Measurements from ENCODE around the gene TXN2. TPM values are rescaled to one million over a fixed set of nuclear protein-coding genes. Genes with fewer than 3 reads are reported as not detected.
"Not testable (repeated sequence)": the region's sequence is repeated elsewhere in the genome, so short reads cannot be mapped to it uniquely, and the experiment has no call there.

Gene TXN2
- total and polyA plus RNA-seq, 3 experiments from 2014 or later = 122 to 127 (median 126) TPM

DNA sequence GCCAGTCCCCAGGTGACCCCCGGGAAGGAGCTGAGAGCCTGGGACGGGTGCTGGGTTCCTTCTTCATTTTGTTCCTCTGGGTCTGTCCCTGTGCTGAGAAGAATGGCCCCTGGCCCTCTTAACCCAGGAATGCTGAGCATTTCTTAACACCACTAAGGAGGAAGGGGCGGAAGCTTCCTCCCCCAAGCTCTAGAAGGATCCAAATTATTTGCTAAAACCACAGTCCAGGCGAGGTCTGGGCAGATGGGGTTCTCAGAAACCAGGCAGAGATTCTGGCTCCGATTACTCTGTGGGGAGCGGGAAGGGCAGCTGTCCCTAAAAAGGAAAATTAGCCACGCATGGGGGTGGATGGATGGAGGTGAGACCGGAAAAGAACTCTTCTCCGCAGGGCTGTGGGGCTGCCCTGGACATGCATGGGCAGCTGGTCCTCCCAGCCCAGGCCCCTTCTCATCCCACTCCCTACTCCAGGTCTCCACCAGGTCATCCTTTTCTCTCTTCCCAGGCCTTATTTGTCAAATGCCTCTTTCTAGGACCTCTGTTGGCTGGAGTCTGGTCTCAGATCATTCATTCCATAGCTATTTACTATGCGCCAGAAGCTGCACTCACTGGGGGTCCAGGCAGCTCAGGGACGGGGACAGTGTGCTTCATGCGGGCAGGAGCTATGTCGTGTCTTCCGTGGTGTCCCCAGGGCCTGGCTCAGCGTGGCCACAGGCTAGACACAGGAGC is 48.7 kb downstream of the TXN2 start:
- CTCF ChIA-PET = interaction anchor here (0.9 kb wide), 1 partner anchor 17 kb away, joined by 3 read pairs; no protein-coding TSS in a partner anchor
- POLR2A ChIA-PET = interaction anchor here (1.2 kb wide), 1 partner anchor 27 kb away, joined by 3 read pairs; no protein-coding TSS in a partner anchor
- Histone ChIP-seq H3K4me3 (ENCODE audit: low read length) (no peak overlapping the region), H3K9me3 (ENCODE audit: low read length) (no peaks in the 10 kb centered on the region), H3K27ac (ENCODE audit: low read depth, low read length) (no peak overlapping the region), H3K4me1 (ENCODE audit: insufficient read depth, low read length) (peaks cover 25% of the 10 kb centered on the region), H3K27me3 (ENCODE audit: insufficient read depth, low read length, poor library complexity, severe bottlenecking) (no peaks in the 10 kb centered on the region), H3K36me3 (ENCODE audit: insufficient read depth, low read length) (no peaks in the 10 kb centered on the region)
- Mint-ChIP-seq H3K4me1 (peaks cover 16 to 28% (median 26%) of the 10 kb centered on the region in 3 donors), H3K27me3 (peaks cover 0 to 1% of the 10 kb centered on the region in 2 donors), H3K4me3 (no peak overlapping the region), H3K36me3 (no peaks in the 10 kb centered on the region), H3K27ac (peak overlapping the region in 3 of 8 donors; percentile 54 to 82 (median 72)), H3K9me3 (no peaks in the 10 kb centered on the region)
- DNase-seq = no peak

DNA sequence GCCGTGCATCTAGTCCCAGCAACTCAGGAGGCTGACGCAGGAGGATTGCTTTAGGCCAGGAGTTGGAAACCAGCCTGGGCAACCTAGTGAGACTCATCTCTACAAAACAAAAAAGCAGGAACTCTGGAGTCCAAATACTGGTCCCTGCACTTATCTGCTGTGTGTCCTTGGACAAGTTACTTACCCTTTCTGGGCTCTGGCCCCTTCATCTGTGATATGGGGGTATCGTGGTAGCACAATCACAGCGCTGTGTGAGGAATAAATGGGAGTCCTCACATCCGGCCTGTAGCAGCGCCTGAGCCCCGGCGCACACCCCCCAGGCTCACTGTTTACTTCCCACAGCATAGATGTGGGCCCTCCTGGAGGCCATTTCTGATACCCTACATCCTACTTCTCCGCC is 49.5 kb downstream of the TXN2 start:
- no peak overlapping the region for H3K4me3 Mint-ChIP-seq
- Histone ChIP-seq H3K4me3 (ENCODE audit: low read length) (no peak overlapping the region), H3K36me3 (ENCODE audit: insufficient read depth, low read length) (no peaks in the 10 kb centered on the region), H3K9me3 (ENCODE audit: low read length) (no peaks in the 10 kb centered on the region), H3K27me3 (ENCODE audit: insufficient read depth, low read length, poor library complexity, severe bottlenecking) (no peaks in the 10 kb centered on the region), H3K27ac (ENCODE audit: low read depth, low read length) (no peak overlapping the region), H3K4me1 (ENCODE audit: insufficient read depth, low read length) (peaks cover 20% of the 10 kb centered on the region)
- peaks cover 0 to 1% of the 10 kb centered on the region in 2 donors for H3K27me3 Mint-ChIP-seq
- no peaks in the 10 kb centered on the region for H3K36me3 Mint-ChIP-seq
- POLR2A ChIA-PET = no interaction called here
- peak overlapping the region in 1 of 8 donors; percentile 52 for H3K27ac Mint-ChIP-seq
- no peak for DNase-seq
- CTCF ChIA-PET = no interaction called here
- H3K9me3 Mint-ChIP-seq = no peaks in the 10 kb centered on the region
- peaks cover 16 to 28% (median 26%) of the 10 kb centered on the region in 3 donors for H3K4me1 Mint-ChIP-seq

DNA sequence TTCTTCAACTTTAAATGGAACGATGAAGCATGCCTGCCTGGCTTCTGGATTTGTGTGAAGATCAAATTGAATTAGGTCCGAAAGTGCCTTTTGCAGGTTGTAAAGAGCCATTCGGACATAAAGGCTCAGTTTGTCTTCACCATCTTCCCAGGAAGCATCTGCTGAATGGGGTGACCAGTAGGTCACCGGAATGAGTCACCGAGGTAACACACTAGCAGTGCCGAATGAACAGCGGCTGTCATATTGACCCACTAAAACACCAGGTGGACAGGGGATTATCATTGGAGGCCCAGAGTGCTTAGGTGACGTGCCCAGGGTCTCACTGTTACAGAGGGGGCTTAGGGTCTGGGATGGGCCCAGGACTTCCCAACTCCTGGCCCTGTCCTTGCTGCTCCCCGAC is 50.6 kb downstream of the TXN2 start:
- Histone ChIP-seq H3K4me1 (ENCODE audit: insufficient read depth, low read length) (peaks cover 11% of the 10 kb centered on the region), H3K36me3 (ENCODE audit: insufficient read depth, low read length) (no peaks in the 10 kb centered on the region), H3K27ac (ENCODE audit: low read depth, low read length) (no peak overlapping the region), H3K27me3 (ENCODE audit: insufficient read depth, low read length, poor library complexity, severe bottlenecking) (no peaks in the 10 kb centered on the region), H3K4me3 (ENCODE audit: low read length) (no peak overlapping the region), H3K9me3 (ENCODE audit: low read length) (no peaks in the 10 kb centered on the region)
- ChIA-PET CTCF (no interaction called here), POLR2A (no interaction called here)
- peaks cover 14 to 22% (median 18%) of the 10 kb centered on the region in 3 donors for H3K4me1 Mint-ChIP-seq
- H3K4me3 Mint-ChIP-seq = no peak overlapping the region
- peak overlapping the region in 1 of 8 donors; percentile 21 for H3K27ac Mint-ChIP-seq
- no peak for DNase-seq
- peaks cover 0 to 1% of the 10 kb centered on the region in 2 donors for H3K27me3 Mint-ChIP-seq
- H3K9me3 Mint-ChIP-seq = no peaks in the 10 kb centered on the region
- H3K36me3 Mint-ChIP-seq = no peaks in the 10 kb centered on the region

DNA sequence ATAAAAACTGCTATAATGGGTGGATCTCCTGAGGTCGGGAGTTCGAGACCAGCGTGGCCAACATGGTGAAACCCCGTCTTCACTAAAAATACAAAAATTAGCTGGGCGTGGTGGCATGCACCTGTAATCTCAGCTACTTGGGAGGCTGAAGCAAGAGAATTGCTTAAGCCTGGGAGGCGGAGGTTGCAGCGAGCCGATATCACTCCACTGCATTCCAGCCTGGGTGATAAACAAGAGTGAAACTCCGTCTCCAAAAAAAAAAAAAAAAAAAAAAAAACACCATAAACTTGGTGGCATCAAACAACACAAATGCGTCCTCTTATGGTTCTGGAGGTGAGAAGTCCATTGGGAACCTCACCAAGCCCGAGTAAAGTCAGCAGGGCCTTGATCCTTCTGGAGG is 53.5 kb downstream of the TXN2 start:
- DNase-seq; H3K9me3 ChIP-seq (ENCODE audit: low read length); H3K4me3 ChIP-seq (ENCODE audit: low read length); H3K27me3 Mint-ChIP-seq; H3K27ac Mint-ChIP-seq; H3K9me3 Mint-ChIP-seq; H3K36me3 Mint-ChIP-seq; H3K36me3 ChIP-seq (ENCODE audit: insufficient read depth, low read length); H3K27ac ChIP-seq (ENCODE audit: low read depth, low read length); POLR2A ChIA-PET; H3K4me3 Mint-ChIP-seq; CTCF ChIA-PET; H3K27me3 ChIP-seq (ENCODE audit: insufficient read depth, low read length, poor library complexity, severe bottlenecking): not testable (repeated sequence)
- peaks cover 13% of the 10 kb centered on the region for H3K4me1 ChIP-seq (ENCODE audit: insufficient read depth, low read length)
- H3K4me1 Mint-ChIP-seq = peaks cover 12 to 19% (median 15%) of the 10 kb centered on the region in 3 donors

DNA sequence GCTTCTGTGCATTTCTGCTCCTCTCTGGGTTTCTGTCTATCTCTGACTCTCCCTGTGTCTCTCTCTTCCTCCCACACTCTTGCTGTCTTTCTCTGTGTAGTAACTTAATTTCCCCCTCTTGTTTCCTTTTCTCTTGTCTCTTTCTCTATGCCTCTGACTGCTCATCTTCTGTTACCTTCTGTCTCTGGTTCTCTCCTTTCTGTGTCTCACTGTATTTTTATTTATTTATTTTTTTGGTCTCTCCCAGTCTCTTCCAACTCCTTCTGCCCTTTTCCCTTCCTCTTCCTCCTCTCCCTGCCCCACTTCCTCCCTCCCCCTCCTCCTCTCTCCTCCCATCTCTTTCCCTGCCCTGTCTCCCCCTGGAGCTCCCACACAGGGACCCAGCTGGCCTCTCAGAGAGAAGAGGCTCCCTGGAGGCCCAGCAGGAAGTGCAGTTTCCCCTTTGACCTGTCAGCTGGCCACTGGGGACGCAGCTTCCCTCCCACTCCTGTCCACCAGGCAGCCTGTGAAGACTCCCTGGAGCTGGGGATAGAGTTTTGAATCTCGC is 55.4 kb downstream of the TXN2 start:
- Histone ChIP-seq H3K4me1 (ENCODE audit: insufficient read depth, low read length) (peaks cover 13% of the 10 kb centered on the region), H3K9me3 (ENCODE audit: low read length) (no peaks in the 10 kb centered on the region), H3K36me3 (ENCODE audit: insufficient read depth, low read length) (no peaks in the 10 kb centered on the region), H3K27me3 (ENCODE audit: insufficient read depth, low read length, poor library complexity, severe bottlenecking) (no peaks in the 10 kb centered on the region), H3K27ac (ENCODE audit: low read depth, low read length) (no peak overlapping the region), H3K4me3 (ENCODE audit: low read length) (no peak overlapping the region)
- Mint-ChIP-seq H3K4me3 (peak overlapping the region in 1 of 7 donors; percentile 40), H3K9me3 (no peaks in the 10 kb centered on the region), H3K4me1 (peaks cover 12 to 26% (median 15%) of the 10 kb centered on the region in 3 donors), H3K27ac (peak overlapping the region in 1 of 8 donors; percentile 70), H3K36me3 (no peaks in the 10 kb centered on the region), H3K27me3 (peaks cover 0 to 2% of the 10 kb centered on the region in 2 donors)
- no peak for DNase-seq
- POLR2A ChIA-PET = interaction anchor here (0.6 kb wide), 1 partner anchor 11 kb away, joined by 4 read pairs; no protein-coding TSS in a partner anchor
- CTCF ChIA-PET = no interaction called here

DNA sequence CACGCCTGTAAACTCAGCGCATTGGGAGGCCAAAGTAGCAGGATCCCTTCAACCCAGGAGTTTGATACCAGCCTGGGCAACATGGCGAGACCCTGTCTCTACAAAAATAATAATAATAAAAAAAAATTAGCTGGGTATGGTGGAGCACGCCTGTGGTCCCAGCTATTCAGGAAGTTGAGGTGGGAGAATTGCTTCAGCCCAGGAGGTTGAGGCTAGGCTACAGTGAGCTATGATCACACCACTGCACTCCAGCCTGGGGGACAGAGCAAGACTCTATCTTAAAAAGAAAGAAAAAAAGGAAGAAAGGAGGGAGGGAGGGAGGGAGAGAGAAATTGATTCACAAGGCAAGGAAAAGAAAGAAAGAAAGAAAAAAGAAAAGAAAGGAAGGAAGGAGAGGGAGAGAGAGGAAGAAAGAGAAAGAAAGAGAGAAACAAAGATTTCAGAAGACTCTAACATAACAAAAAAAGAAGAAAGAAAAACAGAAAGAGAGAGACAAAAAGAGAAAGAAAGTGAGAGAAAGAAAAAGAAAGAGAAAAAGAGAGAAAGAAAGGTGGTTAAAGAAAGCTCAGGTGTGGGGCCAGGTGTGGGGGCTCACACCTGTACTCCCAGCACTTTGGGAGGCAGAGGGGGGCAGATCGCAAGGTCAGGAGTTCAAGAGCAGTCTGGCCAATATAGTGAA is 56.4 kb downstream of the TXN2 start:
- no peak for DNase-seq
- no peak overlapping the region for H3K27ac ChIP-seq (ENCODE audit: low read depth, low read length)
- H3K4me1 ChIP-seq (ENCODE audit: insufficient read depth, low read length) = peaks cover 13% of the 10 kb centered on the region
- Mint-ChIP-seq H3K36me3 (no peaks in the 10 kb centered on the region), H3K27ac (peak overlapping the region in 5 of 8 donors; percentile 46 to 92 (median 82)), H3K9me3 (no peaks in the 10 kb centered on the region), H3K27me3 (peaks cover 0 to 2% of the 10 kb centered on the region in 2 donors), H3K4me1 (peaks cover 12 to 33% (median 15%) of the 10 kb centered on the region in 3 donors), H3K4me3 (no peak overlapping the region)
- H3K27me3 ChIP-seq (ENCODE audit: insufficient read depth, low read length, poor library complexity, severe bottlenecking) = no peaks in the 10 kb centered on the region
- no peaks in the 10 kb centered on the region for H3K9me3 ChIP-seq (ENCODE audit: low read length)
- H3K36me3 ChIP-seq (ENCODE audit: insufficient read depth, low read length) = no peaks in the 10 kb centered on the region
- ChIA-PET CTCF (no interaction called here), POLR2A (no interaction called here)
- H3K4me3 ChIP-seq (ENCODE audit: low read length) = no peak overlapping the region

DNA sequence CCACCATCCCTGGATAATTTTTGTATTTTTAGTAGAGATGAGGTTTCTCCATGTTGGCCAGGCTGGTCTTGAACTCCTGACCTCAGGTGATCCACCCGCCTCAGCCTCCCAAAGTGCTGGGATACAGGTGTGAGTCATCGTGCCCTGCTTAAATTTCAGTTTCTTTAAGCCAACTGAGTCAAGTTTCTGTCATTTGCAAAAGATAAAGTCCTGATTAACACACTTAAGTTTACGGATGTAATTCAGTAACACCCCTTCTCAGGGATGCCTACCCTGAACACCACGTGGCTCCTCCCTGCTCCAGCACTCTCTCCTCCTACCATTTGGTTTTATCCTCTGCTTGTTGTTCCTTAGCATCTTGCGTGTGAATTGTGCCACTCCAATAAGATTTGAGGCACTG is 57.0 kb downstream of the TXN2 start:
- peaks cover 16% of the 10 kb centered on the region for H3K4me1 ChIP-seq (ENCODE audit: insufficient read depth, low read length)
- H3K9me3 Mint-ChIP-seq; H3K4me3 ChIP-seq (ENCODE audit: low read length); H3K27ac ChIP-seq (ENCODE audit: low read depth, low read length); H3K27me3 Mint-ChIP-seq; DNase-seq; H3K36me3 Mint-ChIP-seq; H3K9me3 ChIP-seq (ENCODE audit: low read length); H3K4me3 Mint-ChIP-seq; H3K36me3 ChIP-seq (ENCODE audit: insufficient read depth, low read length); H3K27me3 ChIP-seq (ENCODE audit: insufficient read depth, low read length, poor library complexity, severe bottlenecking); POLR2A ChIA-PET: not testable (repeated sequence)
- Mint-ChIP-seq H3K27ac (peak overlapping the region in 3 of 8 donors; percentile 82 to 92 (median 84)), H3K4me1 (peaks cover 14 to 36% (median 17%) of the 10 kb centered on the region in 3 donors)
- CTCF ChIA-PET = interaction anchor here (1.0 to 1.1 kb wide), 2 partner anchors 46 to 123 kb away, joined by 3 read pairs; no protein-coding TSS in a partner anchor
